HG03354 (cell line): Measurements from ENCODE around the gene OR6C65.
"Not testable (repeated sequence)": the region's sequence is repeated elsewhere in the genome, so short reads cannot be mapped to it uniquely, and the experiment has no call there.

ENCODE experiments used
- ATAC-seq: cut with Tn5 transposase; IDR thresholded peaks from one replicate; pipeline ENCODE4 v1.9.1; 2021; ENCODE audit warnings: mild to moderate bottlenecking; ENCODE audit not compliant: unreplicated experiment, poor library complexity, severe bottlenecking

Gene OR6C65

DNA sequence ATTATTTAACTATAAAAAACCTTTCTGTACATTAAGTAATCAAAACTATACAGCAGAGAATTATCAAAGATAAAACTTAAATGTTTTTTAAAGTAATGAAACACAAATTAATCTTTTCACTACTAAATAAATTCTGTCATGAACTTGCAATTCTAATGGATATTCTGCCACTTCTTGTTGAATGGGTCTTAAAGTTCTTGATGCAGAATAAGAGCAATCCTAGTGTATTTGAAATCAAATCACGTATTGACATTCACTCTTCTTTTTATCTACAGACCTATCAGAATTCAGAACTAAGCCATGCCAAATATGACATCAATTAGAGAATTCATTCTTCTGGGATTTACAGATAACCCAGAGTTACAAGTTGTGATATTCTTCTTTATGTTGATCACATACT, at the start of gene OR6C65:
OR6C65 (plus strand) TSS at position 301 of the 400 bp plus-strand sequence; CDS start at position 301, 0 bp downstream.
- no peak for ATAC-seq

DNA sequence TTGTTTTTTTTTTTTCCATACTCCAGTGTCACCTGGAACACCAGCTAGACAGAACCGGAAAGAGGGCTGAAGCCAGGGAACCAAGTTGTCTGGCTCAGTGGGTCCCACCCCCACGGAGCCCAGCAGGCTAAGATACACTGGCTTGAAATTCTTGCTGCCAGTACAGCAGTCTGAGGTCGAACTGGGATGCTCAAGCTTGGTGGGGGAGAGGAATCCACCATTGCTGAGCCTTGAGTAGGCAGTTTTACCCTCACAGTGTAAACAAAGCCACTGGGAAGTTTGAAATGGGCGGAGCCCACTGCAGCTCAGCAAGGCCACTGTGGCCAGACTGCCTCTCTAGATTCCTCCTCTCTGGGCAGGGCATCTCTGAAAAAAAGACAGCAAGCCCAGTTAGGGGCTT, 45.0 kb upstream of the OR6C65 start:
- ATAC-seq = not testable (repeated sequence)

DNA sequence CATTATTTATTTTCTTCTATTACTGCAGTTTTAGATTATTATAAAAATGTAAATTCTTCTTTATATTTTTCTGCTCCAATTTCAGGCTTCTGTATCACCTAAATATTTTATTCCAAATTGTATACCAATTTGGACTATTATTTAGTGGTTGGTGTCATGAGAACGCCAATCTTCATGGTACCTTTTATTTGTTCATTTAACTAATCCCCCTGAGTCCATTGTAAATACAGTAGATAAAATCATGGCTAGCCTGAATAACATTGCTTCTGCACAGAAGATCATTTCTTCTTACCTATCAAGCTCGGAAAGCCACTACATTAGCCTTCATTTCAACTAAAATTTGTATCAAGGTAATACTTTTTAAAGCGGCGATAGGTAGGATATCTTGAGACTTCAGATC, 37.7 kb upstream of the OR6C65 start, which contains the start of gene OR6C75:
OR6C75 (plus strand) TSS at position 301 of the 400 bp plus-strand sequence. CDS start 2,136 bp downstream, outside the sequence.
- ATAC-seq = no peak

DNA sequence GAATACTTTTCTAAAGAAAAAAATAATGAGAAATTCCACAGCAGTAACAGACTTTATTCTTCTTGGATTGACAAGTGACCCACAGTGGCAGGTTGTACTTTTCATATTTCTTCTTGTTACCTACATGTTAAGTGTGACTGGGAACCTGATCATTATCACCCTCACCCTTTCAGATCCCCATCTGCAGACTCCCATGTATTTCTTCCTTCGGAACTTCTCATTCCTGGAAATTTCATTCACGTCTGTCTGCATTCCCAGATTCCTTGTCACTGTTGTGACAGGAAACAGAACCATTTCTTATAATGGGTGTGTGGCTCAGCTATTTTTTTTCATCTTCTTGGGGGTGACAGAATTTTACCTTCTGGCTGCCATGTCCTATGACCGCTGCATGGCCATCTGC, 35.2 kb upstream of the OR6C65 start:
- ATAC-seq = no peak

DNA sequence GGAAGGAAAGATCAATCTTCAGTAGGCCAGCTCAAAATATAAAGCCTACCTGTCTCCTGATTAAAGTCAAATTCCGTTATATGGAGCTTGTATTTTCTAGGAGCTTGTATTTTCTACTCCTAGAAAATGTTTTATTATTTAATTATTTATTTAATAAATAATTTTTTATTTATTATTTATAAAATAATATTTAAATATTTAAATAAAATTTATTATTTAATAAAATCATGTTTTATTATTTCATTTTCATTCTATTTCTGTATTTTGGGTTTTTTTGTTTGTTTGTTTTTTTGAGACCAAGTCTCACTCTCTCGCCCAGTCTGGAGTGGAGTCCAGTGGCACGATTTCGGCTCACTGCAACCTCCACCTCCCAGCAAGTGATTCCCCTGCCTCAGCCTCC, 27.8 kb upstream of the OR6C65 start:
- ATAC-seq = no peak

DNA sequence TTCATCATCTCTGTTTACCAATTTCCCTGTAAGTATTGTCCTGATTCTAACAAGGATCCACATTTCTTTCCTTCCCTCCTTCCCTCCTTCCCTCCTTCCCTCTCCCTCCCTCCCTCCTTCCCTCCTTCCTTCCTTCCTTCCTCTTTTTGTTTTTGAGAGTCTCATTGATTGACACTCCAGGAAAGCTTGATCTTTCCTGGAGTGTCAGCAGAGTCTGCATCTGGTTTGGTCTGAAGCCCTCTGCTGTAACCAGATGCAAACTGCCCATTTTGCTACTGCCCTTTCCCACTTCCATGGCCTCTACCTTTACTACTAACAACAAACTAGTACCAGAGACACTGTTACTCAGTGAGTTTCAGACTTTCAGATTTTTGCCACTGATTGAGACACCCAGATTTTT, 14.4 kb upstream of the OR6C65 start:
- no peak for ATAC-seq

DNA sequence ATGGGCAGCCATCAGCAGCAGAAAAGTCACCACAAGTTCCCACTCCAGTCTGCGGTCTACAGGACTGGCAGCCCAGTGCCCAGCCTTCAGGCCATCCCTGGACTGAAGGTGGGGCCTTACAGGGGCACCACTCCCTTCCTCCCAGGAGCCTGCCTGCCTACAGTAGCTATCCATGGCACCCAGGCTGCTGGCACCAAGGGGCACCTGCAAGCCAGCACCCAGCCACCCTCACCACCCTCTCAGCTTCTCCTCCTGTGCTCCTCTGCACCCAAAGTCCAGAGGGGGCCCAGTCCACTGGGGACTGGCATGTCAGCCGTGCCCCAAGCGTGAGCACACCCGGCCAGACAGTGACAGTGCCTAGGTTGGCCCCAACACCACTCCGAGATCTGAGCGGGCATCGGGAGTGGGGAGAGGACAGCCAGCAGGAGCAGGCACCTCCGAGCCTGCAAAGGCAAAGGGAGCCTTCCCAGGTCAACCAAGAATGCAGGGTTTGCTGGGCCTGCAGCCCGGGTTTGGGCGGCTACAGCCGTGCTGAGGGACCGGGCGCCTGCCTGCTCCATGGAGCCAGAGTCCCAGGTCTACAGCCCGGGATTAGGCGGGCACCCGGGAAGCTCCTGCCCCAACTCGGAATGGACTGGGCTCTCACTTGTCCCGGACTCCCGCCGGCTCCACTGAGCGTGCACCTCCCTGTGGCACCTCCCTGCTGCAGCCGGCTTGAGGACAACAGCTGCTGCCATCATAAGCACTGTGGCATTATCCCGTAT, 8.1 kb upstream of the OR6C65 start:
- no peak for ATAC-seq

DNA sequence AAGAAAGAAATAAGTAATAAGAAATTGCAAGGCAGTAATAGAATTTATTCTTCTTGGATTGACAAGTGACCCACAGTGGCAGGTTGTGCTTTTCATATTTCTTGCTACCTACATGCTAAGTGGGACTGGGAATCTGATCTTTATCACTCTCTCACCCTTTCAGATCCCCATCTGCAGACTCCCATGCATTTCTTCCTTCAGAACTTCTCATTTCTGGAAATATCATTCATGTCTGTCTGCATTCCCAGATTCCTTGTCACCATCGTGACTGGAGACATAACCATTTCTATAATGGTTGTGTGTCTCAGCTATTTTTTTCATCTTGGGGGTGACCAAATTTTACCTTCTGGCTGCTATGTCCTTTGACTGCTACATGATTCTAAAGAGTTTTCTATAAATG, 4.0 kb upstream of the OR6C65 start:
- no peak for ATAC-seq

DNA sequence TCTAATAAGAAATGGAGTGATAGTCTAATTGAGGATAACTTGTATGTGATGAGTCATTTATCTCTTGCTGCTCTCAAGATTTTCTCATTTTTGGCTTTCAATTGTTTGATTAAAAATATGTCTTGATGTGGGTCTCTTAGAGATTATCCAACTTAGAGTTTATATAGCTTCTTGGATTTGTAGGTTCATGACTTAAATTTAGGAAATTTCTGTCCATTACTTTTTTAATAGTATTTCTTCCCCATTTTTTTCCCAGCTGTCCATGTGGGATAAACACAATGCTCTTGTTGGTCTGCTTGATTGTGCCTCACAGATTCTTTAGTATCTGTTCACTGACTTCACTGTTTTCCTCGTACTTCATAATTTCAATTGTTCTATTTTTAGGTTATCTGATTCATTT, 7.5 kb downstream of the OR6C65 start:
- no peak for ATAC-seq

DNA sequence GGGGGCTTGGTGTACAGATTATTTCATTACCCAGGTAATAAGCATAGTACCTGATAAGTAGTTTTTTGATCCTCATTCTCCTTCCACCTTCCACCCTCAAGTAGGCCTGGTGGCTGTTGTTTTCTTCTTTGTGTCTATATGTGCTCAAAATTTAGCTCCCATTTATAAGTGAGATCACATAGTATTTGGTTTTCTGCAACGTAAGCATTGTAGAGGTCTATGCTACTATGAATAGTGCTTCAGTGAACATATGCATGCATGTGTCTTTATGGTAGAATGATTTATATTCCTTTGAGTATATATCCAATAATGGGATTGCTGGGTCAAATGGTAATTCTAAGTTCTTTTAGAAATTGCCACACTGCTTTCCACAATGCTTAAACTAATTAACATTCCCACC, 8.8 kb downstream of the OR6C65 start:
- not testable (repeated sequence) for ATAC-seq

DNA sequence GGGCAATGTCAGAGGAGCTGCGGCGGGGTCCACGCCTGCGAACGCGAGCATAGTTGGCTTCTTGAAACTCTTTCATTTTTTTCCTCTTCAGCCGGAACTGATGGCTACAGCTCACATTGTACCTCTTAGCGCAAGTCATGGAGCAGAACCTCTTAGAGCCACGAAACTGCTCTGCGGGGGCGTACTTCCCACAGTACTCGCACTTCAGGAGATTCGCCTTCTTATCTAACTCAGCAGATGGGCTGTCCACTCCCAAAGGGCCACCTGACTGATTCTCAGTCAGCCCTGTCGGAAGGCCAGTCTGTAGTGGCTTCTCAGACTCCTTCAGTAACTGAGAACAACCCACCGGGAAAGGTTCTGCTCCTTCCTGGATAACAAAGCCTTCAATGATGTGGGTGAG, 11.8 kb downstream of the OR6C65 start:
- ATAC-seq = not testable (repeated sequence)

DNA sequence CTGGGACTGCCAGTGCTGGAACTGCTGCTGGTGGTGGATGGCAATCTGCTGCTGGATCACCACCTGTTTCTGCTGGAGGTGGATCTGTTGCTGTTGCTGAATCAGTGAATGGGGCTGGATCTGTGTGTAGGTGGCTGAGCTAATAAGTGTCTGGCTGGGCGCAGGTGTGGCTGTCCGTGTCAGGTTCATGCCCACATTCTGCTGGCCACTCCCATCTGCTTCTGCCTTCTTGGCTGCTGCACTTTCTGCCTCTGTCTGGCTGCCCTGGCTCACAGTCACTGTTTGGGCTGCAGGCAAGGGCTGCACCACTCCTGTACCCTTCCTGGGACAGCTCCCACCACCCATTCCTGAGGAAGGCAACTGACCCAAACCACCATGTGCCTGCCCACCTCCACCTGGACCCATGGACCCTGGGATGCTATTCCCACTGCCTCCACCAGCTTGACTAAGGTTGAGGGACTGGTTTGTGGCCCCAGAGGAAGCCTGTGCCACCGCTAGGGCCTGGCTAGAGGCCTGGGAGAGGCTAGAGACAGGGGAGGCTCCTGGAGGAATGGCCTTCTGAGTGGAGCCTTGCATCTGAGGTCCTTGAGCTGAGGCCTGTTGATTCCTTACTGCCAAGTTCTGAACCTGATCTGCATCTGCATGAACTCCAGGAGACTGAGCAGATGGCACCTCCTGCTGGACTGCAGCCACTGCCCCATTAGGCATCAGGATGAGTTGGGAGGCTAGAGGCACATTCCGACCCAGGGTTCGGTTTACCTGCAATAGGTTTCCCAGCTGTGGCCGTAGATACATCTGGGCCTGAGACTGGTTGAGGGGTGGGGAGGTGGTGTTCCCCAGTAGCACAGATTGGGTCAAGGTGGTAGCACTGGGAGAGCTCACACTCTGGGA, 13.4 kb downstream of the OR6C65 start:
- not testable (repeated sequence) for ATAC-seq

DNA sequence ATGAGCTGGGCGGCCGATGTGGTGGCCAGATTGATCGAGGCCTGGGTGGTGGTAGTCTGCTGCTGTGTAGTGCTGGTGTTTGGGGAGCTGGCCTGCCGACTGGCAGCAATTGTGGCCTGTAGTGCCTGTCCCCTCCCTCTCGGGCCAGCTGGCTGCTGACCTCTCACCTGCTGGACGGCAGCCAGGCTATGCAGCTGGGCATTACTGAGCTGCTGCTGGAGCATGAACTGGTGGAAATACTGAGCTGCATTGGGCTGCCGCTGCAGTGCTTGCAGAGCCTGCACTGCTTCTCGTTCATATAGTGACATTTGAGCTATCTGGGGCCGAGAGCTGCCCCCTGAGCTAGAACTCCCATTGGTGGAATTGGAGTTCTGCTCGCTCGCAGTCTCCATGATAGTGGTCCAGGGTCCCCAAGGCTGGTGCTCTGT, 14.1 kb downstream of the OR6C65 start:
- peak; percentile 10 for ATAC-seq

DNA sequence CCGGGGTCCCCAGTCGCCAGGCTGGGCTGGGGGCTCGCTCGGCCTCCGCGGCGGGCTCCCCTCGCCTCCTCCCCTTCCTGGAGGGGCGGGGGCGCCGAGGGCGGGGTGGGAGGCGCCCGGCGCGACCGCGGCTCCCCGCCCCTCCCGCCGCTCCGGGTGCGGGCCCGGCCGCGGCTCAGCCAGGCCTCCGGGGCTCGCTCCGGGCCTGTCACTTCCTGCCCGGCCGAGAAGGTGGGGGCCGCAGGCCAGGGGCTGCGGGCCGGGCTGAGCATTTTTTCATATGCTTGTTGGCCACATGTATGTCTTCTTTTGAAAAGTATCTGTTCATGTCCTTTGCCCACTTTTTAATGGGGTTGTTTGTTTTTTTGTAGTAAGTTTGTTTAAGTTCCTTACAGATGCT, 14.6 kb downstream of the OR6C65 start:
- ATAC-seq = peak; percentile 63

DNA sequence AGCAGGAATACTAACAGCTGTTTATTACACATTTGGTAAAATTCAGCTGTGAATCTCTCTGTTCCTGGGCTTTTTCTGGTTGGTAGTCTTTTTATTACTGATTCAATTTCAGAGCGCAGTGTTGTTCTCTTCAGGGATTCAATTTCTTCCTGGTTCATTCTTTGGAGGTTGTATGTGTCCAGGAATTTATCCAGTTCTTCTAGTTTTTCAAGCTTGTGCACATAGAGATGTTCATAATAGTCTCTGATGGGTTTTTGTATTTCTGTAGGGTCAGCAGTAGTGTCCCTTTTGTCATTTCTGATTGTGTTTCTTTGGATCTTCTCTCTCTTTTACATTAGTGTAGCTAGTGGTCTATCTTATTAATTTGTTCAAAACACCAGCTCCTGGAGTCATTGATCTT, 16.6 kb downstream of the OR6C65 start:
- no peak for ATAC-seq

DNA sequence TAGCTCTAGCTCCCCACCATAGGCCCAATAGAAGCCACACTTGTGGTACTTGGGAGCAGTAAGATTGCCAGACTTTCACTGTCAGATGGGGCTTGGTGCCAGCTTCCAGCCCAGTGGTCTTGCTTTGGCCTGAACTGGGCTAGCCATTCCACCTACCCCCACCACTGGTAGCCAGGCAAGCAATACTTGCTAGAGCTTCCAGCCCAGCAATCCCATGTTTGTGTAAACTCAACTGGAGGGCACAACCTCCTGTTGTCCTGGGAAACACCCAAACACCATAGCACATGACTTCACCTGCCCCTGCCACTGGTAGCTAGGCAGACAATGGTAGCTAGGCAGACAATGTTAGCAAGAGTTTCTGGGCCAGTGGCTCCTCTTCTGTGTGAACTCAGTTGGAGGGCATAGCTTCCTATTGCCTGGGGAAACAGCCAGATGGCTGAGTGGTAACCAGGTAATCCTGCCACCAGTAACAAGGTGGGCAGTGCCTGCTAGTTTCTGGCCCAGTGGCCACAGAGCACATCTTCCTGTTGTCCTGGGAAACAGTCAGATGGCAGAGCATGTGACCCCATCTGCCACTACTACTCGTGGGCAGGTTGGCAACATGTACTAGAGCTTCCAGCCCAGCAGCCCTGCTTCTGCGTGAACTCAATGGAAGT, 20.1 kb downstream of the OR6C65 start:
- no peak for ATAC-seq

DNA sequence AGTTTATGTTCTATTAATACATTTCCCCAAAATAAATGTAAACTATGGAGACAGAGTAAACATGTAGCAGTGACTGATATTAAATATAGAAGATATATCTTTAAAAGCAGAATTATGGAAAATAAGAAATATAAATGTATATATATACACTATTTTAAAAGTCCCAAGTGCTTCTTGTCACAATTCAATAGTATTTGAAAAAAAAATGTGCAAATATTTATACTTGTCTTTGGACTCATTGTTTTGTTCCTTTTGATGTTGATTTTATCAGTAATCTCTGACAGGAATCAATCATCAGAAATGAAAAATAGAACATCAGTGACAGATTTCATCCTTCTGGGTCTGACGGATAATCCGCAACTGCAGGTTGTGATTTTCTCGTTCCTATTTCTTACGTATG, 25.6 kb downstream of the OR6C65 start, which contains the start of gene OR6C76:
OR6C76 (plus strand) TSS at position 301 of the 400 bp plus-strand sequence; CDS start at position 301, 0 bp downstream.
- ATAC-seq = no peak

DNA sequence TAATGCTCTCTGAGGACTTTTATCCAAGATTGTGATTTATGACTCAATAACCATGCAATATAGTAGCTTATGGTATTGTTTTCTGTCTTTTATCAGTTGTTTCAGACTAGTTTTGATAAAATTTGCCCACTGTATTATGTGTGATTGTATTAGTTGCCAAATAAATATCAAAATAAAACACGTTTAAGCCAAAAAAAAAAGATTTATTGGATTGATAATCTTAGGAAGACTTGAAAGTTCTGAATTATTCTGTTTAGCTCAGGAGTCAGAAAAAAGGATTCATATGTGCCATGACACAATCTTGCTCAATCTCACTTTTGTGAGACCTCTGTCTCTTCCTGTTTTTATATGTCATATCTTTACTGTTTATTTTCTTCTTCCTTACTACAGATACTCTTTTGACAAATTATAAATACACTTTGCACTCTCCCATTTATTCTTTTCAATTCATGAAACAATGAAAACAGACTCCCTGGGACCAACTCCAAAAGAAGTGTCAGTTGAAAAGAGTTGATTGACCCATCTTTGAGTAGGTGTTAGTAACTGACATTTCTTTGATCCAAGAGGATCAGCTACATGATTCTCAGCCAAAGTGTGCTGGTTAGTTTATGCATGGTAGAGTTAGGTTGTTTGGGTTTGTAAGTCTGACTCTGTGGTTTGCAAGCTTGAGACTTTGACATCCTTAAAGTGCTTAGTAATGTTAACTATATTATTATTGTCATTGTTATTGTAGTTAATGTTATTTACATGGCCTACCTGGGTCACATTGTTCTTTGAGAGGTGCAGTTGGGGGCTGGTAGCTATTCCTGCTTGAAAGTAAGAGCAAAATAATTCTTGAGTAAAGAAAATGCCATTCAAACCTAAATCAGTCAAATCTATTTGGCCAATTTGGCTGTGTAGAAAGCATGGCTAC, 28.3 kb downstream of the OR6C65 start:
- no peak for ATAC-seq

DNA sequence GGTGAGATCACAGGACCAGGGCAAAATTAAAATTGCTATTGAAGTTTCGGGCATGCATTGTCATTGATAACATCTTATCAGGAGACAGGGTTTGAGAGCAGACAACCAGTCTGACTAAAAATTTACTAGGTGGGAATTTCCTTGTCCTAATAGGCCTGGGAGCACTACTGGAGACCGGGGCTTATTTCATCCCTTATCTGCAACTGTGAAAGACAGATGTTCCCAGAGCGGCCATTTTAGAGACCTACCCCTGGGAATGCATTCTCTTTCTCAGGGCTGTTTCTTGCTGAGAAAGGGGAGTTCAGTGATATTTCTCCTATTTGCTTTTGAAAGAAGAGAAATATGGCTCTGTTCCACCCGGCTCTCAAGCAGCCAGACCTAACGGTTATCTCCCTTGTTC, 40.9 kb downstream of the OR6C65 start:
- not testable (repeated sequence) for ATAC-seq
